ENCODE results near the gene HUWE1. TPM values are rescaled to one million over a fixed set of nuclear protein-coding genes. Genes with fewer than 3 reads are reported as not detected.

HUWE1 gene
- total and polyA plus RNA-seq, 3 donors from 2014 or later: 131 to 260 (median 246) TPM

DNA sequence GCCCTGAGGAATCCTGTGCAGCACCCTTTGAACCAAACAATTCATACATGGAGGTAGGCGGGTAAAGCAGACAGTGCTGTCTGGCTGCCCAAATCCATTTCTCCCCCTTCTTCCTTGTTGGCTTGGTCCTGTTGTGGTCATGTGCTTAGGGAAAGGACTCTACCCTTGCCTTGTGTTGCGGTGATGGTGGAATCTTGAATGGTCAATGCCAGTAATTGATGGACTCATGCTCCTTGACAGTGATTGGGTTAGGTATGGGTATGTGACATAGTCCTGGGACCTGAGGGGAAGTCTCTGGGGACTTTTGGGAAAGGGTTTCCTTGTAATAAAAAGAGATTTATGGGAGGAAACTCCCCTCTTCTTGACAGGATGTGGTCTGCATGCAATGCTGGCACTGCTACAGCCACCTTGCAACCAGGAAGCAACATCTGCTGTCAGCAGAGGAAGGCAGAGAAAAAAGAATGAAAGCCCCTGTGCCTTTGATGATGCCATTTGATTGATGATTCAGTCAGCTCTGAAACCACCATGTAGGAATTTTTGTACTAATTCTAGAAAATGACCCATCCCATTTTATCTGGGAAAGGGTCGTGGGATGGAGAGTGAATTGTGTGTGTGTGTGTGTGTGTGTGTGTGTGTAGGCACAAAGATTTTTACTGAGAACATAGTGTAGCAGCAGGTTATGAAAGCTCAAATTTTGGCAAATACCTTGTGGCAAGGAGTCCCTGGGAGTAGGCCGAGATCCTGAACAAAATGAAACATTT is 30.0 kb upstream of the HUWE1 start:
- 65 to 68% methylated on average over 4 of the region's 4 CpGs for WGBS, 2 donors
- intact Hi-C loops (cut with DNase I; ENCODE audit: low total_unique reads): no loop called here
- H3K36me3 ChIP-seq (ENCODE audit: low read depth, missing control alignments): no peaks in the 10 kb centered on the region
- no peaks in the 10 kb centered on the region for H3K4me1 ChIP-seq
- DNase-seq: no peak
- no peaks in the 10 kb centered on the region for H3K9me3 ChIP-seq
- TF ChIP-seq, protein P1, sequence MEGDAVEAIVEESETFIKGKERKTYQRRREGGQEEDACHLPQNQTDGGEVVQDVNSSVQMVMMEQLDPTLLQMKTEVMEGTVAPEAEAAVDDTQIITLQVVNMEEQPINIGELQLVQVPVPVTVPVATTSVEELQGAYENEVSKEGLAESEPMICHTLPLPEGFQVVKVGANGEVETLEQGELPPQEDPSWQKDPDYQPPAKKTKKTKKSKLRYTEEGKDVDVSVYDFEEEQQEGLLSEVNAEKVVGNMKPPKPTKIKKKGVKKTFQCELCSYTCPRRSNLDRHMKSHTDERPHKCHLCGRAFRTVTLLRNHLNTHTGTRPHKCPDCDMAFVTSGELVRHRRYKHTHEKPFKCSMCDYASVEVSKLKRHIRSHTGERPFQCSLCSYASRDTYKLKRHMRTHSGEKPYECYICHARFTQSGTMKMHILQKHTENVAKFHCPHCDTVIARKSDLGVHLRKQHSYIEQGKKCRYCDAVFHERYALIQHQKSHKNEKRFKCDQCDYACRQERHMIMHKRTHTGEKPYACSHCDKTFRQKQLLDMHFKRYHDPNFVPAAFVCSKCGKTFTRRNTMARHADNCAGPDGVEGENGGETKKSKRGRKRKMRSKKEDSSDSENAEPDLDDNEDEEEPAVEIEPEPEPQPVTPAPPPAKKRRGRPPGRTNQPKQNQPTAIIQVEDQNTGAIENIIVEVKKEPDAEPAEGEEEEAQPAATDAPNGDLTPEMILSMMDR (IDR thresholded peaks at IDR 0.05): no peak
- no peak for TF ChIP-seq POLR2A (IDR thresholded peaks at IDR 0.05)
- H3K27ac ChIP-seq: no peak overlapping the region
- H3K4me3 ChIP-seq: no peak overlapping the region
- H3K27me3 ChIP-seq: no peaks in the 10 kb centered on the region

DNA sequence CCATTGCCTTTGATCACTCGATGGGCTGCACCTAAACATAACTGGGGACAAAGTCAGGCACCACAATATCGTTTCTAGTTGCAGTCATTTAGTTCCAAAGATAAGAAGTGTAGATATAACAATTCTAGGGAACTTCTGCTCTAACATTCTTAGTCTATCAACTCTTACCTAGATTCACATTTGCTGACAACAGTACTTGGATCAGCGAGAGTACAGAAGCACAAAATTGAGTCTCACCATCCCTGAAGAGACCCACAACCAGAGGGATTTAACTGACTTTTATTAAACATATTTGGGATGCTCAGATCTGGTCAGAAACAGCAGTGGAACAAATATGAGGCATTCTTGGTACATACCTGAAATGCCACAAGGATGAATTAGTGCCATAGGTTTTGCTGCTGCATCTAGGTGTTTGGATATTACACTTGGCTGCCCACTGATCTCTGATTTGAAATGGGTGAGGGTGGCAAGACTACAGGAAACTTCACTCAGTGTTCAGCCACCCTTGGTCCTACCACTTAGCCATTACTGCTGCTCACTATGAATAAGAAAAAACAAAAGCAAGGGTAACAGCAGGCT is 28.9 kb upstream of the HUWE1 start:
- TF ChIP-seq, protein P1 (IDR thresholded peaks at IDR 0.05): no peak
- no peak for TF ChIP-seq POLR2A (IDR thresholded peaks at IDR 0.05)
- no peak for DNase-seq
- Histone ChIP-seq H3K9me3 (no peaks in the 10 kb centered on the region), H3K4me3 (no peak overlapping the region), H3K27me3 (no peaks in the 10 kb centered on the region), H3K4me1 (no peaks in the 10 kb centered on the region), H3K36me3 (ENCODE audit: low read depth, missing control alignments) (no peaks in the 10 kb centered on the region), H3K27ac (no peak overlapping the region)
- WGBS, 2 donors: 51 to 77% methylated on average over 2 to 3 of the region's 3 CpGs
- intact Hi-C loops (cut with DNase I; ENCODE audit: low total_unique reads): no loop called here

DNA sequence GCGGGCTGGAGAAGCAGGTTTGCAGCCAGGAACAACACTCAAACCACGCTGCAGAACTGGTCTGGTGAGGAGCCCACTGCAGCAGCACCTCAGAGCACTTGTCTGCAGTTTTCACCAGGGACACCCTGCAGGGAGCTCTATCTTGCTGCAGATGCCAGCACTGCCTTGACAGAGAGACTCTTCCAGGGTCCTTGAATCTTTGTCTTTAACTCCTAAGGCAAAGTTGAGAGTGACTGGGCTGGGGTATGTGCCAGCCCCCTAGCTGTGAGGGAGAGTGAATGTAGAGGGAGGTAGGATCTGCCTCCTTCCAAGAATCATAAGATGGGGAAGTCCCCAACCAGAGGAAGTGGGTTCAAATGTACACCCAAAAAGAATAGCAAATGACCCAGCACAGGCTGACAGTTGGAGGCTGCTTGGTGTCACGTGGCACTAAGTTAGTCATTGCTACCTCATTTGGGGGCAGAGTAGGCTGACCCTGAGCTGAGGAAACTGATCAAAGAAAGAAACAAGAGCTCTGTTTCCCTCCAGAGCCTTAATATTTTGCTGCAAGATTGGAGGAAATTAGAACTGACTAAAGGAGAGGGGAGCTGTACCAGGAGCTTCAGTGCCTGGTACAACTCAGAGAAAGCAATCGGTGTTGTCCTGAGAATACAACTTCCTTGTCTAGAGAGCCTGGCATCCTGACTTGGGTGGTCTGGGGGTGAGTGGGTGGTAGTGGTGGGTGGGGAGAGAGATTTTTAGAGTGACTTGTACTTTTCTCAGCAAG is 28.2 kb upstream of the HUWE1 start:
- Histone ChIP-seq H3K27ac (no peak overlapping the region), H3K36me3 (ENCODE audit: low read depth, missing control alignments) (no peaks in the 10 kb centered on the region), H3K4me1 (no peaks in the 10 kb centered on the region), H3K9me3 (no peaks in the 10 kb centered on the region), H3K27me3 (no peaks in the 10 kb centered on the region), H3K4me3 (no peak overlapping the region)
- 30 to 51% methylated on average over 3 of the region's 4 CpGs for WGBS, 2 donors
- TF ChIP-seq POLR2A (IDR thresholded peaks at IDR 0.05): no peak
- intact Hi-C loops (cut with DNase I; ENCODE audit: low total_unique reads): no loop called here
- no peak for DNase-seq

DNA sequence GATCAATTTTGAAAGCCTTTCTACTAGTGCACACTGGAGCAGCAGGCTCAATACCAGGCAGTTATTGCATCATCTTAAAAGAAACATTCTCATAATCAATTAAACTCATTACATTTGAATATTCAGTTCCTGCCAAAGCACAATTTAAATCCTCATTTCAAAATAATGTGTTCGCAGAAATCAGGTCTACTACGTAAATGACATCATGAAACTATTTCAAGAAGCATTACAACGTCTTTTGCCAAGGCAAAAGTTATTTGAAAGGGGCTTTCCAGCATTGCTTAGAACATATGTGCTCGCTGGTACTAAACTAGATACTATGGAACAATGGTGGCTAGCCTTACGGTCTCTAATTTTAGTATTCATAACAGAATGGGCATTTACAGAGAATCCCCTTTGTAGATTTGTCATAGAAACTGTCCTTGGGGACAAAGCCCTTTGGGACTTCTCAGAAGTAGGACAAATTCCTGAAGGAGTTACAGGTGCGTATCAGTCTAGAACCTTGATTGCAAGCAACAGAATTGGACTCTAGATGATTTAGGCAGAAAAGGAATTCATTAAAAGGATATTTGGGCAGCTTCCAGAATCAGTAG is 27.6 kb upstream of the HUWE1 start:
- TF ChIP-seq, protein P1 (IDR thresholded peaks at IDR 0.05): no peak
- TF ChIP-seq POLR2A (IDR thresholded peaks at IDR 0.05): no peak
- H3K4me3 ChIP-seq: no peak overlapping the region
- no peaks in the 10 kb centered on the region for H3K9me3 ChIP-seq
- intact Hi-C loops (cut with DNase I; ENCODE audit: low total_unique reads): no loop called here
- H3K27ac ChIP-seq: no peak overlapping the region
- H3K27me3 ChIP-seq: no peaks in the 10 kb centered on the region
- 66 to 86% methylated on average over 6 of the region's 6 CpGs for WGBS, 2 donors
- no peaks in the 10 kb centered on the region for H3K36me3 ChIP-seq (ENCODE audit: low read depth, missing control alignments)
- H3K4me1 ChIP-seq: no peaks in the 10 kb centered on the region
- DNase-seq: no peak

DNA sequence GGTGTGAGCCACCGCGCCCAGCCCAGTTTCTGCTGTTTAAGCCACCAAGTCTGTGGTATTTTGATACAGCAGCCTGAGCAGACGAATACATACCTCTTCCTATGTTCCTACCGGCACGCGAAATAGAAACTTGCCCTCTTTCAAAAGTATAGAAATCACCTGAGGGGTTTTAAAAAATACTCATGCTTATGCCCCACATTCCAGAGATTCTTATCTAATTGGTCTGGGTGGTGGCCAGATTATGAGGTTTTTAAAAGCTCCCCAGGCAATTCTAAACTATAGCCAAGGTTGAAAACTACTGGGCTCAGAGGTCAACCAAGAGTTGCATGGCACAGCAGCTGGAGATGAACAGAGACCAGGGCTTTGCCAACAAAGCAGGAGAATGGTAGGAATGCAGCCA is 24.9 kb upstream of the HUWE1 start:
- TF ChIP-seq POLR2A (IDR thresholded peaks at IDR 0.05): no peak
- TF ChIP-seq, protein P1 (IDR thresholded peaks at IDR 0.05): no peak
- WGBS, 2 donors: 95 to 99% methylated on average over 3 to 6 of the region's 6 CpGs
- intact Hi-C loops (cut with DNase I; ENCODE audit: low total_unique reads): no loop called here

More for the DNA sequence above, 24.9 kb upstream of the HUWE1 start:
- Histone ChIP-seq H3K4me3 (no peak overlapping the region), H3K4me1 (no peaks in the 10 kb centered on the region), H3K9me3 (no peaks in the 10 kb centered on the region), H3K27me3 (no peaks in the 10 kb centered on the region), H3K27ac (no peak overlapping the region), H3K36me3 (ENCODE audit: low read depth, missing control alignments) (no peaks in the 10 kb centered on the region)
- DNase-seq: no peak

Measured in testis (tissue), 3 donors.